Measurements from ENCODE around the gene NOM1.
"Not testable (repeated sequence)": the region's sequence is repeated elsewhere in the genome, so short reads cannot be mapped to it uniquely, and the experiment has no call there.

NOM1 gene

GRCh38 chr7:156953215-156953614, 3.7 kb downstream of the NOM1 start:
- Histone ChIP-seq H3K36me3 (ENCODE audit: control insufficient read depth in 5 of 5, insufficient read depth in 5 of 5, low read length in 5 of 5) (peaks cover 21 to 56% (median 50%) of the 10 kb centered on the region in 5 donors), H3K4me1 (ENCODE audit: control insufficient read depth in 5 of 5, insufficient read depth in 5 of 5, low read length in 5 of 5) (peaks cover 3 to 34% (median 33%) of the 10 kb centered on the region in 5 donors)
- H3K27me3 ChIP-seq (ENCODE audit: control insufficient read depth in 5 of 5, insufficient read depth in 4 of 5, low read length in 5 of 5); H3K9ac ChIP-seq (ENCODE audit: low read length in 5 of 5); H3K9me3 ChIP-seq (ENCODE audit: control insufficient read depth in 5 of 5, low read length in 5 of 5); H3K27ac ChIP-seq (ENCODE audit: low read depth, low read length); H3K4me3 ChIP-seq (ENCODE audit: low read depth in 1 of 5, low read length in 5 of 5): not testable (repeated sequence)

GRCh38 chr7:156954941-156955340, 5.4 kb downstream of the NOM1 start:
- peaks cover 21 to 69% (median 61%) of the 10 kb centered on the region in 5 donors for H3K36me3 ChIP-seq (ENCODE audit: control insufficient read depth in 5 of 5, insufficient read depth in 5 of 5, low read length in 5 of 5)

GRCh38 chr7:156956727-156957126, 7.2 kb downstream of the NOM1 start:
- H3K4me1 ChIP-seq (ENCODE audit: control insufficient read depth in 5 of 5, insufficient read depth in 5 of 5, low read length in 5 of 5): peaks cover 0 to 10% (median 5%) of the 10 kb centered on the region in 5 donors

More at GRCh38 chr7:156954941-156955340, 5.4 kb downstream of the NOM1 start:
- no peak overlapping the region for H3K9ac ChIP-seq (ENCODE audit: low read length in 5 of 5)
- H3K27me3 ChIP-seq (ENCODE audit: control insufficient read depth in 5 of 5, insufficient read depth in 4 of 5, low read length in 5 of 5): no peaks in the 10 kb centered on the region
- peaks cover 3 to 28% (median 23%) of the 10 kb centered on the region in 5 donors for H3K4me1 ChIP-seq (ENCODE audit: control insufficient read depth in 5 of 5, insufficient read depth in 5 of 5, low read length in 5 of 5)
- H3K4me3 ChIP-seq (ENCODE audit: low read depth in 1 of 5, low read length in 5 of 5): no peak overlapping the region
- no peak overlapping the region for H3K27ac ChIP-seq (ENCODE audit: low read depth, low read length)
- H3K9me3 ChIP-seq (ENCODE audit: control insufficient read depth in 5 of 5, low read length in 5 of 5): no peaks in the 10 kb centered on the region

GRCh38 chr7:156962145-156962544, 12.6 kb downstream of the NOM1 start:
- Histone ChIP-seq H3K9ac (ENCODE audit: low read length in 5 of 5) (no peak overlapping the region), H3K4me3 (ENCODE audit: low read depth in 1 of 5, low read length in 5 of 5) (no peak overlapping the region), H3K27me3 (ENCODE audit: control insufficient read depth in 5 of 5, insufficient read depth in 4 of 5, low read length in 5 of 5) (no peaks in the 10 kb centered on the region), H3K9me3 (ENCODE audit: control insufficient read depth in 5 of 5, low read length in 5 of 5) (no peaks in the 10 kb centered on the region), H3K36me3 (ENCODE audit: control insufficient read depth in 5 of 5, insufficient read depth in 5 of 5, low read length in 5 of 5) (peaks cover 8 to 89% (median 80%) of the 10 kb centered on the region in 5 donors), H3K27ac (ENCODE audit: low read depth, low read length) (no peak overlapping the region), H3K4me1 (ENCODE audit: control insufficient read depth in 5 of 5, insufficient read depth in 5 of 5, low read length in 5 of 5) (no peaks in the 10 kb centered on the region)

More at GRCh38 chr7:156956727-156957126, 7.2 kb downstream of the NOM1 start:
- Histone ChIP-seq H3K36me3 (ENCODE audit: control insufficient read depth in 5 of 5, insufficient read depth in 5 of 5, low read length in 5 of 5) (peaks cover 21 to 87% (median 76%) of the 10 kb centered on the region in 5 donors), H3K4me3 (ENCODE audit: low read depth in 1 of 5, low read length in 5 of 5) (no peak overlapping the region), H3K27ac (ENCODE audit: low read depth, low read length) (no peak overlapping the region), H3K9me3 (ENCODE audit: control insufficient read depth in 5 of 5, low read length in 5 of 5) (no peaks in the 10 kb centered on the region), H3K27me3 (ENCODE audit: control insufficient read depth in 5 of 5, insufficient read depth in 4 of 5, low read length in 5 of 5) (no peaks in the 10 kb centered on the region), H3K9ac (ENCODE audit: low read length in 5 of 5) (no peak overlapping the region)

DNA sequence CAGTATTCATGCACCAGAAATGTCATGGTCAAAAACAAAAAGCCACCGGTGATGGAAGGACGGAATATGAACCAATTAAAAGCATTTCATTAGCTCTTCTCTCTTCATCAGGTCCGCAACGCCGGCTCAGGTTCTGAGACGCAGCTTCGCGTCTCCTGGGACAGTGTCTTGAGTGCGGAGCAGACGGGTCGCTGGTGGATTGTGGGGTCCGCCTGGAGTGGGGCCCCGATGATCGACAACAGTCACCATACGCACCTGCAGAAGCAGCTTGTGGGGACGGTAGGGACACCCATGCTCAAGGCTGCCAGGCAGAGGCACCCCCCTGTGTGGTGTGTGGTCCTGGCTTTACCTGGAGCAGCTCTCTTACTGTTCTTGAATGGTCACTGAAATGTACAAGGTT, 13.4 kb downstream of the NOM1 start:
- Histone ChIP-seq H3K36me3 (ENCODE audit: control insufficient read depth in 5 of 5, insufficient read depth in 5 of 5, low read length in 5 of 5) (peaks cover 9 to 93% (median 85%) of the 10 kb centered on the region in 5 donors), H3K4me3 (ENCODE audit: low read depth in 1 of 5, low read length in 5 of 5) (no peak overlapping the region), H3K4me1 (ENCODE audit: control insufficient read depth in 5 of 5, insufficient read depth in 5 of 5, low read length in 5 of 5) (no peaks in the 10 kb centered on the region), H3K27ac (ENCODE audit: low read depth, low read length) (no peak overlapping the region), H3K9me3 (ENCODE audit: control insufficient read depth in 5 of 5, low read length in 5 of 5) (no peaks in the 10 kb centered on the region), H3K9ac (ENCODE audit: low read length in 5 of 5) (no peak overlapping the region), H3K27me3 (ENCODE audit: control insufficient read depth in 5 of 5, insufficient read depth in 4 of 5, low read length in 5 of 5) (no peaks in the 10 kb centered on the region)

- H3K27ac ChIP-seq (ENCODE audit: low read depth, low read length): no peak overlapping the region
- no peak overlapping the region for H3K9ac ChIP-seq (ENCODE audit: low read length in 5 of 5)
- no peak overlapping the region for H3K4me3 ChIP-seq (ENCODE audit: low read depth in 1 of 5, low read length in 5 of 5)
- peaks cover 9 to 93% (median 84%) of the 10 kb centered on the region in 5 donors for H3K36me3 ChIP-seq (ENCODE audit: control insufficient read depth in 5 of 5, insufficient read depth in 5 of 5, low read length in 5 of 5)
- H3K27me3 ChIP-seq (ENCODE audit: control insufficient read depth in 5 of 5, insufficient read depth in 4 of 5, low read length in 5 of 5): no peaks in the 10 kb centered on the region
- H3K4me1 ChIP-seq (ENCODE audit: control insufficient read depth in 5 of 5, insufficient read depth in 5 of 5, low read length in 5 of 5): no peaks in the 10 kb centered on the region
- no peaks in the 10 kb centered on the region for H3K9me3 ChIP-seq (ENCODE audit: control insufficient read depth in 5 of 5, low read length in 5 of 5)
These were observed 14.0 kb downstream of the NOM1 start for GRCh38 chr7:156963472-156963871.

DNA sequence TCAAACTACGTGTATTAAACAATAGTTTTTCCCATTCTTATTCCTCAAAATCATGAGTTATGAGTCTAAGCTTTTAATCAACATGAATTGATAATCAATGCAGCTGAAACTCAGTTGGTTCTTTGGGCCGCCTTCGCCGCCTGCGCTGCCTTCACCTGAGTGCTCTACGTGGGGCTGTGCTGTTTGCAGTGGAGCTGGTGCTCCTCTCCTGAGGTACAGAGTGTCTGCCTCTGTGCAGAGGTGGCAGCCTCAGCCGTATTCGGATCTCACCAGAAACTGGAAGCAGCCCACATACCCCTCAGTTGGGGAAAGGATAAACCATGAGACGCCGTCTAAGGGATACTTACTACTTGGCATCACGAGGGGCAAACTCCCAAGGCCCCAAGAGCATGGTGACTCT, 15.5 kb downstream of the NOM1 start:
- Histone ChIP-seq H3K36me3 (ENCODE audit: control insufficient read depth in 5 of 5, insufficient read depth in 5 of 5, low read length in 5 of 5) (peaks cover 13 to 91% (median 81%) of the 10 kb centered on the region in 5 donors), H3K9me3 (ENCODE audit: control insufficient read depth in 5 of 5, low read length in 5 of 5) (no peaks in the 10 kb centered on the region), H3K27me3 (ENCODE audit: control insufficient read depth in 5 of 5, insufficient read depth in 4 of 5, low read length in 5 of 5) (no peaks in the 10 kb centered on the region), H3K4me3 (ENCODE audit: low read depth in 1 of 5, low read length in 5 of 5) (no peak overlapping the region), H3K9ac (ENCODE audit: low read length in 5 of 5) (no peak overlapping the region), H3K4me1 (ENCODE audit: control insufficient read depth in 5 of 5, insufficient read depth in 5 of 5, low read length in 5 of 5) (no peaks in the 10 kb centered on the region), H3K27ac (ENCODE audit: low read depth, low read length) (no peak overlapping the region)

GRCh38 chr7:156966387-156966786, 16.9 kb downstream of the NOM1 start:
- no peaks in the 10 kb centered on the region for H3K27me3 ChIP-seq (ENCODE audit: control insufficient read depth in 5 of 5, insufficient read depth in 4 of 5, low read length in 5 of 5)
- peaks cover 17 to 87% (median 76%) of the 10 kb centered on the region in 5 donors for H3K36me3 ChIP-seq (ENCODE audit: control insufficient read depth in 5 of 5, insufficient read depth in 5 of 5, low read length in 5 of 5)
- H3K9me3 ChIP-seq (ENCODE audit: control insufficient read depth in 5 of 5, low read length in 5 of 5): no peaks in the 10 kb centered on the region
- no peak overlapping the region for H3K27ac ChIP-seq (ENCODE audit: low read depth, low read length)
- H3K4me3 ChIP-seq (ENCODE audit: low read depth in 1 of 5, low read length in 5 of 5): no peak overlapping the region
- no peak overlapping the region for H3K9ac ChIP-seq (ENCODE audit: low read length in 5 of 5)
- no peaks in the 10 kb centered on the region for H3K4me1 ChIP-seq (ENCODE audit: control insufficient read depth in 5 of 5, insufficient read depth in 5 of 5, low read length in 5 of 5)

DNA sequence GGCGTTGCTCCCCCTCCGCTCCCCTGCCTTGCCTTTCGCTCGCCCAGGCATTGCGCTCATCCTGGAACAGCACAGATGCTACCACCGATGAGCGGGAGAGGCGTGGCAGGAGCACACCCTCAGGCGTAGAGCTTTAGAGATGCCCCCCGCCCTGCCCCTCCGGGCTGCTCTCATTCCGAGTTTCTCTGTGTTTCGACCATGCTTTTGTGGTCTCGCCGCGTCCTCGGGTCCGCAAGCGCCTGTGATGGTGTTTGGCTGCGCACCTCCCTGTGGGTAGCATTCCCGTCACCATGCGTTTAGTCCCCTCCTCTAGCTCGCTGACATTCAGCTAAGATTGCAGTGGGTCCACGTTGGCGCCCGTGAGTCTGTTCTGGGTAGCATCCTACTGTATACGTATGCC, 18.7 kb downstream of the NOM1 start:
- Histone ChIP-seq H3K4me3 (ENCODE audit: low read depth in 1 of 5, low read length in 5 of 5) (no peak overlapping the region), H3K27me3 (ENCODE audit: control insufficient read depth in 5 of 5, insufficient read depth in 4 of 5, low read length in 5 of 5) (no peaks in the 10 kb centered on the region), H3K36me3 (ENCODE audit: control insufficient read depth in 5 of 5, insufficient read depth in 5 of 5, low read length in 5 of 5) (peaks cover 22 to 77% (median 66%) of the 10 kb centered on the region in 5 donors), H3K27ac (ENCODE audit: low read depth, low read length) (no peak overlapping the region), H3K9me3 (ENCODE audit: control insufficient read depth in 5 of 5, low read length in 5 of 5) (no peaks in the 10 kb centered on the region), H3K4me1 (ENCODE audit: control insufficient read depth in 5 of 5, insufficient read depth in 5 of 5, low read length in 5 of 5) (no peaks in the 10 kb centered on the region), H3K9ac (ENCODE audit: low read length in 5 of 5) (no peak overlapping the region)

- no peak overlapping the region for H3K4me3 ChIP-seq (ENCODE audit: low read depth in 1 of 5, low read length in 5 of 5)
- peaks cover 22 to 66% (median 49%) of the 10 kb centered on the region in 5 donors for H3K36me3 ChIP-seq (ENCODE audit: control insufficient read depth in 5 of 5, insufficient read depth in 5 of 5, low read length in 5 of 5)
- no peak overlapping the region for H3K27ac ChIP-seq (ENCODE audit: low read depth, low read length)
- H3K9me3 ChIP-seq (ENCODE audit: control insufficient read depth in 5 of 5, low read length in 5 of 5): no peaks in the 10 kb centered on the region
- H3K27me3 ChIP-seq (ENCODE audit: control insufficient read depth in 5 of 5, insufficient read depth in 4 of 5, low read length in 5 of 5): no peaks in the 10 kb centered on the region
- H3K9ac ChIP-seq (ENCODE audit: low read length in 5 of 5): no peak overlapping the region
- H3K4me1 ChIP-seq (ENCODE audit: control insufficient read depth in 5 of 5, insufficient read depth in 5 of 5, low read length in 5 of 5): no peaks in the 10 kb centered on the region
These were observed 20.5 kb downstream of the NOM1 start for GRCh38 chr7:156969972-156970420.

Data from subcutaneous abdominal adipose tissue (tissue), 5 donors.